Pancreas (tissue), 10 donors: ENCODE data around the gene GSK3A. TPM values are rescaled to one million over a fixed set of nuclear protein-coding genes. Genes with fewer than 3 reads are reported as not detected.

Source experiments
- ATAC-seq, 4 donors: fragments of 200-7000 bp; cut with Tn5 transposase; one replicate each; pipeline versions ENCODE4 v1.8.0 to v1.9.1; 2020; ENCODE audit warnings: mild to moderate bottlenecking in 4 of 4, moderate library complexity in 4 of 4
- DNase-seq, 6 donors: peaks; one replicate each; pipeline ENCODE4 v3.0.0-alpha.2; 2020
- FAIRE-seq: peaks from 2 replicates; lab custom pipeline; 2012; peaks lifted over from hg19 to GRCh38; lab: Jason Lieb, UNC
- H3K27ac ChIP-seq, 4 donors: fragments of 200-600 bp; sonication (generic); 1 replicate in 3 of 4; 2 replicates in 1 of 4; pipeline versions ENCODE4 v1.5.0 to v1.8.0; 2020
- H3K27me3 ChIP-seq, 4 donors: fragments of 200-600 bp; one replicate each; pipeline ENCODE4 v1.8.0; 2021
- H3K36me3 ChIP-seq, 3 donors: fragments of 200-600 bp; sonication (generic) in 1 of 3; one replicate each; pipeline versions ENCODE4 v1.5.0 to v1.8.0; 2020 to 2021
- H3K4me1 ChIP-seq, 3 donors: fragments of 200-600 bp; one replicate each; pipeline ENCODE4 v1.8.0; 2021
- H3K4me3 ChIP-seq, 4 donors: fragments of 200-600 bp; sonication (generic) in 2 of 4; one replicate each; pipeline versions ENCODE4 v1.5.0 to v1.8.0; 2020 to 2021
- H3K9me3 ChIP-seq, 4 donors: fragments of 200-600 bp; one replicate each; pipeline ENCODE4 v1.8.0; 2021
- WGBS, 2 donors: extraction: QIAGEN DNeasy Blood & Tissue Kit; methylation state at CpG; one replicate each; pipeline ENCODE4 v1.1.7; 2013; 5-methylcytosine and 5-hydroxymethylcytosine counted together
- intact Hi-C, 3 donors: fragments of 100-400 bp; cut with DNase I; formaldehyde crosslinking; loops; one replicate each; pipeline versions ENCODE4 v1.11.1 to v1.14.2; 2022
- polyA plus RNA-seq, 2 donors: library from polyadenylated mRNA; stranded (reverse); fragments of 200-250 nt; gene quantifications; one replicate each; pipeline ENCODE4 v1.2.3, GENCODE V29; 2013
- total RNA-seq, 6 donors: library from RNA; stranded (reverse); fragmentation: NEBNext Ultra II Directional in 4 of 6; extraction: Animal tissue kit (Norgen Biotek cat#: 25700) in 4 of 6; gene quantifications; one replicate each; pipeline versions ENCODE4 v1.2.1 to v1.2.4, GENCODE V29; 2021 to 2023
- TF ChIP-seq, protein P1 (sequence below), 4 donors: fragments of 200-600 bp; sonication (generic) in 3 of 4; IDR thresholded peaks; one replicate each; pipeline versions ENCODE4 v1.5.0 to v1.8.0; 2021; ENCODE audit warnings: antibody characterized with exemption in 4 of 4
- donor health status: healthy with polysubstance abuse.
- donor health status: DM: no; HTN: no; CAD: no; lungs with moderate emphysema.
- donor health status: DM: no; HTN: no; CAD: no.
- donor health status: control.
- donor health status: control.
- donor health status: Bipolar disorder and iron deficiency.
- donor health status: DM: yes; HTN: yes; CAD: no.
- donor health status: DM: no; HTN: no; CAD: no.
- donor health status: DM: no; HTN: no; CAD: no.
- donor health status: DM: yes; HTN: yes; CAD: no.

Gene GSK3A
- total and polyA plus RNA-seq, 8 donors, result 9.9 to 27.6 (median 15.9) TPM

GRCh38 chr19:42244347-42245220, 2.2 kb upstream of the GSK3A start:
- peak; percentile 26 for FAIRE-seq

DNA sequence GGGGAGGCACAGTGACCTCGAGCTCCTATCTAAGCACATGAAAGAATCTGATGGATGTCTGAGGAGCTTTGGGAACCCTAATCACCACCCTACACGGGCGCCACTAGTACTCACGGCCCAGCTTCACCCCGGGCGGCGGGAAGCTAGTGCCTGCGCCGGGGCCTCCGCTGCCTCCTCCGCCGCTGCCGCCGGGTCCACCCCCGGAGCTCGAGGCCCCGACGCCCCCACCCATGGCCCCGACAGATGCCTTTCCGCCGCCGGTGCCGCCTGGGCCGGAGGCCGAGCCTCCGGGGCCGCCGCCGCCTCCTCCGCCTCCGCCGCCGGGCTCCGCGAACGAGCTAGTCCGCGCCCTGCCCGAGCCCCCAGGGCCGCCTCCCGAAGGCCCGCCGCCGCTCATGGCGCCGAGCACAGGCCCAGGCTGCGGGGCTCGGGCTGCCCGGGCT, 312 bp downstream of the GSK3A start:
- FAIRE-seq (no peak), DNase-seq (peak in 1 of 6 donors; percentile 87), ATAC-seq (no peak)
- 0 to 1% methylated on average over 32 to 49 of the region's 49 CpGs for WGBS, 2 donors
- H3K36me3 ChIP-seq, result no peaks in the 10 kb centered on the region
- intact Hi-C loops, result loop anchor here in 1 of 3 donors (10.0 kb wide), 2 partner anchors 53 to 193 kb away; no protein-coding TSS in a partner anchor
- peak overlapping the region; percentile 42 to 92 (median 69) for H3K27ac ChIP-seq
- H3K27me3 ChIP-seq, result no peaks in the 10 kb centered on the region
- TF ChIP-seq, protein P1, sequence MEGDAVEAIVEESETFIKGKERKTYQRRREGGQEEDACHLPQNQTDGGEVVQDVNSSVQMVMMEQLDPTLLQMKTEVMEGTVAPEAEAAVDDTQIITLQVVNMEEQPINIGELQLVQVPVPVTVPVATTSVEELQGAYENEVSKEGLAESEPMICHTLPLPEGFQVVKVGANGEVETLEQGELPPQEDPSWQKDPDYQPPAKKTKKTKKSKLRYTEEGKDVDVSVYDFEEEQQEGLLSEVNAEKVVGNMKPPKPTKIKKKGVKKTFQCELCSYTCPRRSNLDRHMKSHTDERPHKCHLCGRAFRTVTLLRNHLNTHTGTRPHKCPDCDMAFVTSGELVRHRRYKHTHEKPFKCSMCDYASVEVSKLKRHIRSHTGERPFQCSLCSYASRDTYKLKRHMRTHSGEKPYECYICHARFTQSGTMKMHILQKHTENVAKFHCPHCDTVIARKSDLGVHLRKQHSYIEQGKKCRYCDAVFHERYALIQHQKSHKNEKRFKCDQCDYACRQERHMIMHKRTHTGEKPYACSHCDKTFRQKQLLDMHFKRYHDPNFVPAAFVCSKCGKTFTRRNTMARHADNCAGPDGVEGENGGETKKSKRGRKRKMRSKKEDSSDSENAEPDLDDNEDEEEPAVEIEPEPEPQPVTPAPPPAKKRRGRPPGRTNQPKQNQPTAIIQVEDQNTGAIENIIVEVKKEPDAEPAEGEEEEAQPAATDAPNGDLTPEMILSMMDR (IDR thresholded peaks at IDR 0.05), result no peak
- H3K4me1 ChIP-seq, result peaks cover 0 to 16% (median 7%) of the 10 kb centered on the region in 3 donors
- H3K4me3 ChIP-seq, result peak overlapping the region; percentile 74 to 91 (median 81)
- H3K9me3 ChIP-seq, result no peaks in the 10 kb centered on the region

More at GRCh38 chr19:42244347-42245220, 2.2 kb upstream of the GSK3A start:
- Histone ChIP-seq H3K27me3 (no peaks in the 10 kb centered on the region), H3K9me3 (no peaks in the 10 kb centered on the region), H3K4me3 (peak overlapping the region; percentile 26 to 91 (median 57)), H3K27ac (peak overlapping the region; percentile 67 to 92 (median 83)), H3K4me1 (peaks cover 0 to 16% (median 7%) of the 10 kb centered on the region in 3 donors), H3K36me3 (peaks cover 0 to 9% (median 9%) of the 10 kb centered on the region in 3 donors)
- peak; percentile 89 to 95 (median 91) for DNase-seq
- TF ChIP-seq, protein P1 (IDR thresholded peaks at IDR 0.05), result peak in 3 of 4 donors; percentile 14 to 34 (median 31)
- peak; percentile 42 to 69 (median 60) for ATAC-seq
- intact Hi-C loops, result loop anchor here in 1 of 3 donors (10.0 kb wide), 2 partner anchors 50 to 190 kb away; no protein-coding TSS in a partner anchor
- WGBS, 2 donors, result 1 to 2% methylated on average over 45 of the region's 45 CpGs

- intact Hi-C loops, result loop anchor here in 1 of 3 donors (10.0 kb wide), 2 partner anchors 54 to 194 kb away; no protein-coding TSS in a partner anchor
- H3K27ac ChIP-seq, result no peak overlapping the region
- H3K27me3 ChIP-seq, result no peaks in the 10 kb centered on the region
- H3K4me3 ChIP-seq, result peak overlapping the region; percentile 74 to 91 (median 81)
- no peak for DNase-seq
- peaks cover 0 to 7% (median under 1%) of the 10 kb centered on the region in 3 donors for H3K36me3 ChIP-seq
- 96 to 98% methylated on average over 3 of the region's 3 CpGs for WGBS, 2 donors
- TF ChIP-seq, protein P1 (IDR thresholded peaks at IDR 0.05), result no peak
- no peaks in the 10 kb centered on the region for H3K9me3 ChIP-seq
- FAIRE-seq, result no peak
- no peak for ATAC-seq
- peaks cover 0 to 13% (median 7%) of the 10 kb centered on the region in 3 donors for H3K4me1 ChIP-seq
These were observed 1.1 kb downstream of the GSK3A start for GRCh38 chr19:42241279-42241678.

DNA sequence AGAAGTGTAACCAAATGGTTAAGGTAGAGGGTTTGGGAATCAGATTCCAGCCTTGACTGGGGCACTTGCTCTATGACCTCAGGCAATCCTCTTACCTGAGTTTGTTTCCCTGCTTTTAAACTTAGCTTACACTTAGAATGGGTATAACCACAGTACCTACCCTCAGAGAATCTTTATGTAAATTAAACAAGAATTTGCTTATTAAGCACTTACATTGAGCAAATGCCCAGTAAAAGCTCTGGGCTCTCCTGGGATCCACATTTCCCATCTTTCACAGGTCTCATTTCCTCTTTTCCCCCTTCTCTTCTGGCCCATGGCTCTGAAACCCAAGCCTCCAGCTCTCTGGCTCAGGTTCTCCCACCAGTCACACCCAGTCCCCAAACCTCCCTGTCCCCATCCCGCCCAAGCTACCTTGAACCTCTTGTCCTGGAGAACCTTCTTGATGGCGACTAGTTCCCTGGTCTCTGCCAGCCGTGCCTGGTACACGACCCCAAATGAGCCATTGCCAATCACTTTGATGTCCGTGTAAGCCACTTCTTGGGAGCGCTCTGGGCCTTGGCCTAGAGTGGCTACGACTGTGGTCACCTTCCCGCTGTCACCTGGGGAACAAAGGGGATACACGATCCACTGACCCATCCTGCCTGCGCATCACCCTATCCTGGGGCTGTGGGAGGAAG, 2.7 kb downstream of the GSK3A start:
- no peaks in the 10 kb centered on the region for H3K27me3 ChIP-seq
- WGBS, 2 donors, result 86 to 89% methylated on average over 10 of the region's 10 CpGs
- no peak for ATAC-seq

More for the DNA sequence above, 2.7 kb downstream of the GSK3A start:
- peaks cover 0 to 21% (median 10%) of the 10 kb centered on the region in 3 donors for H3K36me3 ChIP-seq
- no peak overlapping the region for H3K4me3 ChIP-seq
- H3K4me1 ChIP-seq, result peaks cover 0 to 12% (median 7%) of the 10 kb centered on the region in 3 donors
- no peaks in the 10 kb centered on the region for H3K9me3 ChIP-seq
- DNase-seq, result peak in 1 of 6 donors; percentile 60
- TF ChIP-seq, protein P1 (IDR thresholded peaks at IDR 0.05), result no peak
- H3K27ac ChIP-seq, result no peak overlapping the region
- intact Hi-C loops, result loop anchor here in 1 of 3 donors (10.0 kb wide), 2 partner anchors 55 to 195 kb away; no protein-coding TSS in a partner anchor
- FAIRE-seq, result no peak
